HG03103 (cell line): ENCODE results near the gene FCGR1A.
"Not testable (repeated sequence)": the region's sequence is repeated elsewhere in the genome, so short reads cannot be mapped to it uniquely, and the experiment has no call there.

Source experiments
- ATAC-seq: cut with Tn5 transposase; IDR thresholded peaks from one replicate; pipeline ENCODE4 v1.9.1; 2021; ENCODE audit warnings: low read depth; ENCODE audit not compliant: unreplicated experiment

The FCGR1A gene

DNA sequence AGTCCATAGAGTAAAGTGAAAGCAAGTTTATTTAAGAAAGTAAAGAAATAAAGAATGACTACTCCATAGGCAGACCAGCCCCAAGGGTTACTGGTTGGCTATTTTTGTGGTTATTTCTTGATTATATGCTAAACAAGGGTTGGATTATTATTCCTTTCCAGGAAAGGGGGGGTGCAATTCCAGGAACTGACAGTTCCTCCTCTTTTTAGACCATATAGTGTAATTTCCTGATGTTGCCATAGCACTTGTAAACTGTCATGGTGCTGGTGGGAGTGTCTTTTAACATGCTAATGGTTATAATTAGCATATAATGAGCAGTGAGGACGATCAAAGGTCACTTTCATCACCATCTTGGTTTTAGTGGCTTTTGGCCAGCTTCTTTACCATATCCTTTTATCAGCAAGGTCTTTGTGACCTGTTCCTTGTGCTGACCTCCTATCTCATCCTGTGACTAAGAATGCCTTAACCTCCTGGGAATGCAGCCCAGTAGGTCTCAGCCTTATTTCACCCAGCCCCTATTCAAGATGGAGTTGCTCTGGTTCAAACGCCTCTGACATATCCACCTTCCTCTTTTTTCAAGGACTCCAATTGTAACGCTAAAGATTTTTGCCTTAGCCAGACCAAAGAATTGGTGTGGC, 6.9 kb upstream of the FCGR1A start:
- not testable (repeated sequence) for ATAC-seq

- not testable (repeated sequence) for ATAC-seq
These were observed 5.4 kb upstream of the FCGR1A start for GRCh38 chr1:149777084-149777483.

DNA sequence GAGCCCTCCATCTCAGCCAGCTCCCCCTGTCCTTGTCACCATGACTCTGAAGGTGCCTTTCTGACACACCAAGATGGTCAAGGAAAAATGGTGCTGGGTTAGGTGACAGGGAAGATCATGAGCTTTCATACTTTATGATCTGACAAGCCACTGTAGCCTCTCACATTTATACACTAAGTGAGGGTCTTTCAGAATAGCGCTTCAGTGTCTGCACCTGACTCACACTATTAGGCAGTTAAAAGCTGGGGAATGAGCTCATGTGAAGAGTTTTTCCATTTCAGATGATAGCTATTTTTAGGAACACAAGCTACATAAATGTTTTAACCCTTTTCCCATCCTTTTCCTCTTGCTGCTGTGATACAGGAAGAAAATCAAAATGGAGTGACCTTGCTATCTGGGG, 4.2 kb upstream of the FCGR1A start:
- not testable (repeated sequence) for ATAC-seq

GRCh38 chr1:149781413-149781984, 995 bp upstream of the FCGR1A start:
- not testable (repeated sequence) for ATAC-seq

GRCh38 chr1:149783289-149783688, 795 bp downstream of the FCGR1A start:
- not testable (repeated sequence) for ATAC-seq

GRCh38 chr1:149783868-149784267, 1.4 kb downstream of the FCGR1A start:
- ATAC-seq, result not testable (repeated sequence)

- not testable (repeated sequence) for ATAC-seq
These were observed 5.4 kb downstream of the FCGR1A start for GRCh38 chr1:149787688-149788451.

- ATAC-seq, result peak; percentile 57
These were observed 10.0 kb downstream of the FCGR1A start for GRCh38 chr1:149792502-149792901.

DNA sequence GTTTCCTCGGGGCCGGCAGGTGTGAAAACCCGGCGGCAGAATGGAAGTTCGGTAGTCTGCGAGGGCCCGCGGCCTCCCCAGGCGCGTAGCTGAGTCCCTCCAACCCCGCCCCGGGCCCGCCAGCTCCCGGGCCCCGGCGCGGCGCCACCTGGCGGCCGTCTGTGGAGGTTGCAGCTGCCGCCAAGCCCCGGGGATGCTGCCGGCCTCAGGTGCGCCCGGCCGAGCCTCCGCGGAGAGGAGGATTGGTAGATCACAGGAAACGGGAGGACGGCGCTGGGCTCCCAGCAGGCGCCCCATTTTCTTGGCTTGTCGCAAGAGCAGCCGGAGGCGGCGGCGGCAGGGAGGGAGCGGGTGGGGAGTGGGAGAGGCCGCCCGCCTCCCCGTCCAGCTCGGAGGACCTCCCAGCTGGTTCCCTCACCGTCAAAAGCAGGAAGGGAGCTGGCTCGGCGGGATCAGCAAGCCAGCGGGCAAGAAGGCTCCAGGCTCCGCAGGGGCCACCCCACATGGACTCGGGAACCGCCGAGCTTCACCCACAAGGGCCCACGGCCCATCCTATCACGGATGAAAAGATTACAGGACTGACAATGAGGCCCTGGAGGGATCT, 10.5 kb downstream of the FCGR1A start:
- peak; percentile 75 for ATAC-seq

GRCh38 chr1:149793885-149794284, 11.4 kb downstream of the FCGR1A start:
- not testable (repeated sequence) for ATAC-seq

- ATAC-seq, result not testable (repeated sequence)
These were observed 19.1 kb downstream of the FCGR1A start for GRCh38 chr1:149801628-149802027.

DNA sequence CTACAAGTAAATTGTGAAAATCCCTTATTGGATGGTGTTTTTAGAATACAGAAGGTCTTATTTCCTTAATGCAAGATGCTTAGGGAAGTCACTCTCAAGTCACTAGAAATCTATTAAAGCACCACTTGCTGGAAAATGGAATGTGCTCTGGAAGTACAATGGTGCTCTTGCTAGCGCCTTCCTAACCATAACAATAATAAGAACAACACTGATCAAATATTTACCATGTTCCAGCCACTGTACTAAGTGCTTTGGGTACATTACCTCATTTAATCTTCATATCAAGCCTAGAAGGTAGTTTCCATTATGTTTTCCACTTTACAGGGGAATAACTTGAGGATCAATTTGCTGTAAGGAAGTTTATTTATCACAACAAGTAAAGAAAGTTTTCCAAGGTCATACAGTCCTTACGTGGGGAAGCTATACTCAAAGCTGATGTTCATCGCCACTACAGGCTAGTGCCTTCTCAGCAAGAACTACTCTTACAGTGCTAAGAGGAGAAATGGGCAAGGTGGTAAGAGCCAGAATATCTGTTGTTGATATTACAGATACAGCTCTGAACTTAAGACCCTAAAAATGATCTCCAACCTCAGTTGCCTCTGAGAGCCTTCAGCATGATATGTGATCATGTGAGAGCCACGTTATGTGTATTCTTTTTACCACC, 22.1 kb downstream of the FCGR1A start:
- ATAC-seq, result not testable (repeated sequence)

DNA sequence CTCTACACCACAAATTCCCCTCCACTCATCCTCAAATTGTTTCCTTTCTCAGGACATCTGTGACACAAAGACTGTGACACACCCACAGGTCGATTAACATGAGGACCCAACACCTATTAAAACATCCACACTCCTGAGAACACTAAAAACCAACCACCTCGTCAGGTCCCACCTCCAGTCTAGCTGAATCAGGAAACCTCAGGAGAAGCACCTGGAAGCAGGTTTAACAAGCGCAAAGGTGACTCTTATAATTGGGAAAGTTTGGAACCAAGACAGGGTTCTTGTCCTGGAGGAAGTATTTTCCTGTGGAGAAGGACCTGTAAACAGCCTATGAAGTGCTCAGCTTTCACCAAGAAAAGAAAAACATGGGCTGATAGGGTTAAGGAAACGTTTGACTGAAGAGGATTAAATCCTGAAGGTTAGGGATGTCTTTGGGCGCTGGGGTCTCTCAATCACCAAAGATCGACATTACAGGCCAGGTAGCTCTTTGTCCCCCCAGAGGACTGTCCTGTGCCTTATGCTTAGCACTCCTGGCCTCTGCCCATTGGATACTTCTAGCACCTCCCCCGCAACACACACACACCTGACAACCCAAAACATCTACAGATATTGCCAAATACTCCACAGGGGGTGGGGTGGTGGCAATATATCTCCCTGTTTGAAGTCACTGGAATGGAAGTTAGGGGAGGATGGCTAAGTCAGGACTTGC, 28.4 kb downstream of the FCGR1A start:
- ATAC-seq, result not testable (repeated sequence)

DNA sequence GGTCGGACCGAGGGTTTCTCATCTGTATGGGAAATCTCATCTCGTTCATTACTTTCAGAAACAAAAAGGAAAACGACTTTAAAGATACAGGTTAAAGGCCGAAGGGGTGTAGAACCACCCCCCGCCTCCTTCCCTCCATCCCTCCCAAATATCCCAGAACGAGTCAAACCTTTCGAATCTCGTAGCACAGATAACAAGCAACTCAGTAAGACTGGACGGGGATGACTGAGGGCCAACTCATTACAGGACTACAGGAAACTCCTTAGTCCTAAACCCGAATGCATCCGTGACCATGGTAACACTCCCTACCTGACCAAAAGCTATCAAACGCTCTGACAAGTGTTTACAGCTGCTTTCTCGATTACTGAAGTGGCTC, 29.0 kb downstream of the FCGR1A start:
- ATAC-seq, result peak; percentile 8

DNA sequence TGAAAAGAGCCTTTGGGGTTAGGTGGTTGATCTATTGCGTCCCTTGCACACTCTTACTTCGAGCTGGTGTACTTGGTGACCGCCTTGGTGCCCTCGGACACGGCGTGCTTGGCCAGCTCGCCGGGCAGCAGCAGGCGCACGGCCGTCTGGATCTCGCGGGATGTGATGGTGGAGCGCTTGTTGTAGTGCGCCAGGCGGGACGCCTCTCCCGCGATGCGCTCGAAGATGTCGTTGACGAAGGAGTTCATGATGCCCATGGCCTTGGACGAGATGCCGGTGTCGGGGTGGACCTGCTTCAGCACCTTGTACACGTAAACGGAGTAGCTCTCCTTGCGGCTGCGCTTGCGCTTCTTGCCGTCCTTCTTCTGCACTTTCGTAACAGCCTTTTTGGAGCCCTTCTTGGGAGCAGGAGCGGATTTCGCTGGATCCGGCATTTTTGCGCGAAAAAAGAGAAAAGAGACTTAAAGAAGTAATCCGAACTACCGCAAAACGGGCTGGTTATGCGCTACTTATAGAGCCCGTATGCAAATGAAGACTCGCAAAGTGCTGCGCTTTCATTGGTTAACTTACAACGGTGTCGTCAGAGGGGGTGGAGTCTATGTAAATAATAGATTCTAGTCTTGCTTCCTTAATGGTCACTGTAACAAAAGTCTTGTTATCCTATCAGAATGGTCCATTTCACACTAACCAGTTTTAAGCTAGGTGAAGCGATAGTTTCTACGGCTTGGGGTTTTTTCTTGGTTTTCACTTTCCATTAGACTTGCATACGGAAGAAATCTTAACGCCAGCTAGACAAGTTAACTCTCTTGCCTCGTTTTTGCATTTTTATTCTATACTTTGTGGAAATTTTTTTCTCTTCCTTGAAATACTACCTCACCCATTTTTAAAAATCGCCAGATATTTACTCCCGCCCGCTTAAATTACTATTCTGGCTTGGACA, 29.7 kb downstream of the FCGR1A start:
- peak; percentile 73 for ATAC-seq

GRCh38 chr1:149812893-149813801, 30.7 kb downstream of the FCGR1A start:
- not testable (repeated sequence) for ATAC-seq

DNA sequence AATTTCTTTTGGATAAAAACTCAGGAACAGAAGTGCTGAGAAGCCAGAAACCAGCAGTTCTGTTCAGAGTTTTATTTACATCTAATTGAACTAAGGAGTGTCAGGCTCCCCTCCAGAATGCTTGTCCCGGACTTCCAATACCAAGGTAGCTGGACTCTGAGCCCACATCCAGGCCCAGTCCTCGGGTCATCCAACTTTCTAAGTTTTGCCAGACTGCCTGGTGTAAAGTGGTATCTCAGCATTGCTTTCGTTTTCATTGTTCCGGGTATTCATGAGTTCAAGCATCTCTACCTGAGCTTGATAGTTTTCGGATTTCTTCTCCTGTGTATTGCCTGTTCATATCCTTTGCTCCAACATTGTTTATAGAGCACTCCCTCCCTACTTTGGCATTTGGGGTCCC, 37.9 kb downstream of the FCGR1A start:
- not testable (repeated sequence) for ATAC-seq

- not testable (repeated sequence) for ATAC-seq
These were observed 44.1 kb downstream of the FCGR1A start for GRCh38 chr1:149826555-149826954.
